CD4-positive, alpha-beta T cell treated with Interleukin-15 for 4 hours (primary cell): ENCODE results near the gene CFAP45.

ENCODE experiments used
- DNase-seq: peaks from one replicate; pipeline ENCODE4 v3.0.0-alpha.2; 2020; ENCODE audit warnings: low spot score

The CFAP45 gene

DNA sequence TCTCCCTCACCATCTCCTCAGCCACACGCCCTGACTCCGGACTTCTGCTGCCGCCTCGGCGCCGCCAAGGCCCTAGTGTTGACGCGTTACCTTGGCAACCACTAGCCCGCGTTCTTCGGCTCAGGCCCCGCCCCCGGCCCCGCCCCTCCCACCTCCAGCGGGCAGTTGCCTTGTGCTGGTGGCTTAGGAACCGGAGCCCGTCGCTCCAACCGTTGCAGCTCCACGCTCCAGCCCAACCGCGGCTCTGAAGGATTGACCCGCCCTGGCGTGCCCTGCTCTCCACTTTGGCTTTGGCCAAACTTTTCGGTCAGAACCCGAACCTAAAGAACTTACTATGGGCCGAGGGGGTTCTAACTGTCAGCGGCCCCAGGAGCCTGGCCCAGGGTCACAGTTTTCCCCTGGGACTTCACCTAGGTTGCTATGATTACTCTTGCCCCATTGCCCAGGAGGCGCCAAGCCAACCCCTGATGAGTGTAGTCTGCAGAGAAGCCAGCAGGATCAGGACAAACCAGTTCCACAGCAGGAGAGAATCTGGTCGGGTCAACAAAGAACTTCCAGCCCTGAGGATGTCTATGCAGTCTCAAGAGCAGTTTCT, at the start of gene CFAP45:
Gene CFAP45 (minus strand): TSS at position 80 of the 595 bp plus-strand sequence. CDS start 67 bp downstream, at position 13.
- DNase-seq = peak; percentile 37

GRCh38 chr1:159949123-159949522, 49.2 kb upstream of the CFAP45 start:
- DNase-seq = no peak

- no peak for DNase-seq
These were observed 48.0 kb upstream of the CFAP45 start for GRCh38 chr1:159947942-159948341.

DNA sequence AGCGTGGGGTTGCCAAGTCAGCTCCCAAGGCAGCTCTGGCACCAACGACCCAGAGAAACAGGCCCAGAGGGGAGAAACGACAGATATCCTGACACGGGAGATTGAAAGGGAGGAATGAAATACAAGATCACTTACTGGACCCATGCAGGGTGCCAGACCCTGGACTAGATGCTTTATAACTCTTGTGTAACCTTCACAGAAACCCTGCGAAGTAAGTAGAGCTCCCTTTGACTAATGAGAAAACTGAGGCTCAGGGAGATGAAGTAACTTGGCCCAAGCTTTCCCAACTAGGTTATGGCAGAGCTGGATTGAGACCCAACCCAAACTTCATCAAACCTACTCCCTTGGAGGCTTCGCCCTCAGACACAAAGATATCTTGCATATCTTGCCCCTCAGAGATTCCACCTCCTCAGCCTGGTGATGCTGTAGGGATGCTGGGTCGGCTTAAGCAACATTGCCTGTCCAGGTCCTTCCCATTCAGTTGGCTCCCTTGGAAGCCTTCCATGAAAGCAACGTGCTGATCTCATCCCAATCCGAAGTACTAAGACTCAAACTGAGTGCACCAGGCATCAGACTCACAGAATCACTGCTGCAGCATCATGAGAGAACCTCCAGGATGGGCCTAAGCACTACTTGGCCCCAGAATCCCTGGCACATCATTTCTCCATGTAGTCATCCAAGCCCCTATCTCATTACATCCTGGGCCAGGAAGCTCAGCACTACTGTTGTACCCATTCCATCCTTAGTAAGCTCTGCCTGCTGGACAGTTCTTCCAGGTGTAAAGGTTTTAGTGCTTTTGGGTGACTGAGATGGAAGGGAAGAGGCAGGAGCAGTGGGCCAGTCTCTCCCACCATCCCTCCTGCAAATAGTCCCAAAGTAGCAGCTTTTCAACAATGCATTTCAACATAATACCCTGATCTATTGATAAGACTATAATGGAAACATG, 46.5 kb upstream of the CFAP45 start:
- DNase-seq = no peak

- DNase-seq = peak; percentile 80
These were observed 45.7 kb upstream of the CFAP45 start, which contains the start of gene IGSF9 for GRCh38 chr1:159945483-159946241. IGSF9 (minus strand) TSS chr1:159945613; CDS start chr1:159943454, 2,159 bp downstream.

DNA sequence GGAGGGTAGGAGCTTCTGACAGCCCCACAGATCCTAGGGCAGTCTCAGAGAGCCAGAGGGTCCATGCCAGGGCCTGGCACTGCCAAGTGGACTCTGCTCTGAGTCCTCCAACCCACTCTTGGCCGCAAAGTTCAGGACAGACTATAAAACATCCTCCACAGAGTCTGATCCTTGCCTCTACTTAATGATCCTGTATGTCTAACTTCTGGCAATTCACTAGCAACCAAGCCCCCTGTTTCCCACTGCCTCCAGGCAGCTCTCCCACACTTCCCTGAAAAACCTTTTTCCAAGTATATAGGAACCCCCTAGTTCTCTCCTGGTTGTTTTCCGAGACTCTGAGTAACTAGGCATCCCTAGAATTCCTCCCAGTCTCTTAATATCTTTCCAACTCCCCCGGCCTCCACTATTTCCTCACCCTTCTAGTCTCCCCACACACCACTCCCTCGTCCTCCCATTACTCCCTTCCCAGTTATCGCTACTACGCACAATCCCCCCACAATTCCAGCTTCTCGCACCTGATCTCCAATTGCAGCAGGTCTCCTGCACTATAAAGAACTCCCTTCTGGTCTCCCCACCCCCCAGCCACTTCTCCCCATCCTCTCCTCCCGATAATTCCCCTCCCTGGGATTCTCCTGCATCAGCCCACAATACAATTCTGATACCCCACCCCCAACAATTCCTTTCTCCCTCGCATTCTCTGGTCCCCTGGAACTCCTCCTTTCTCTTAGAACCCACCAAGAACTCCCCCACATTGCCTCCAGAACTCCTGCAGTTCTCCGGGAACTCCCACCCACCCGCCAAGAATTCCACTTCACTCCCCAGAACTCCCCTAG, 44.9 kb upstream of the CFAP45 start:
- no peak for DNase-seq

DNA sequence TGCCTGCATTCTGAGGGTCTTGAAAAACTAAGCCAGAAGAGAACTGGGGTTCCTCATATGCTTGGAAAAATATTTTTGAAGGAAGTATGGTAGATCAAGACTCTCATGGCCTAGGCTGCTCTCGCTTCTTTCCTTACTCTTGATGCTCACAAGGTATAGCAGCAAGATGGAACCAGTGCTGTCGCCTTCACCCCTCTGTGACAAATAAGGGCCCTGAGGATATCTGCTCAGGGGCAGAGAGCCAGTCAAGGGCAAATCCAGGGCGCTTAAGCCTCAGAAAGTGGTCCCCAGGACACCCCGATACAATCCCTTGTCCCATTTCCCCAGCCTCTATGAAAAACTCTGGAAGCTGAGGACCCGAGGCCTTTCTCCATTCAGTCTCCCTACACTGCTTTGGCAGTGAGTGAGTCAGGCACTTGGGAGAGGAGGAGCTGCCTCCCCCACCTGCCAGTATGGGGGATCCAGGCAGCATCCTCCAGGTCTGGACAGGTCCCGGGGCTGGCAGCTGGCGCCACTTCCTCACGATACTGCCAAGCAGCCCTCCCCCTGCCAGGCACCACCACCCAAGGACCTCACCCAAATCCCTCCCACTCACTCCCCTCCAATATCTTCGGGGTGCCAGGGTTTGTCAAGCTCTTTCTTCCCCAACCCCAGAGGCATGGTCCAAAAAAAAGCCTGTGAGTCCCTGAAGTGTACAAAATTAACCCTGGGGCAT, 44.1 kb upstream of the CFAP45 start:
- no peak for DNase-seq

GRCh38 chr1:159943278-159943640, 43.3 kb upstream of the CFAP45 start:
- DNase-seq = no peak

- no peak for DNase-seq
These were observed 42.8 kb upstream of the CFAP45 start for GRCh38 chr1:159942632-159943277.

- DNase-seq = no peak
These were observed 41.9 kb upstream of the CFAP45 start for GRCh38 chr1:159941591-159942560.

DNA sequence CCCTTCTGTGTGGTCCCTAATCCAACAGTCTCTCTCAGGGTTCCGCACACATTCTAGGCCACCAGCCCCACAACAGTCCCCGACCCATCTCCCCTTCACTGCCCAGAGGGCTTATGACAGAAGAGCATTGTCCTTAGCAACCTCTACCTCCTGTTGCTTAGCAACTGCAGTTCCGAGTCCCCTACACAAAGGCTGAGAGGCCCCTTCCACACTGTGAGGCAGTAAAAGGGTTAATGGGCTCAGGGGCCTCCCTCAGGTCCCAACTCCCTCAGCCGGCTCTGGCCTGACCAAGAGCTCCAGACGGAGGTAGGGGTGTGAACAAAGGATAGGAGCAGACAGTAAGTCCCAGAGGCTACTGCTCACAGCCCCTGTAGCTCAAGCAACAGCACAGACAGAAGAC, 41.2 kb upstream of the CFAP45 start:
- DNase-seq = no peak

DNA sequence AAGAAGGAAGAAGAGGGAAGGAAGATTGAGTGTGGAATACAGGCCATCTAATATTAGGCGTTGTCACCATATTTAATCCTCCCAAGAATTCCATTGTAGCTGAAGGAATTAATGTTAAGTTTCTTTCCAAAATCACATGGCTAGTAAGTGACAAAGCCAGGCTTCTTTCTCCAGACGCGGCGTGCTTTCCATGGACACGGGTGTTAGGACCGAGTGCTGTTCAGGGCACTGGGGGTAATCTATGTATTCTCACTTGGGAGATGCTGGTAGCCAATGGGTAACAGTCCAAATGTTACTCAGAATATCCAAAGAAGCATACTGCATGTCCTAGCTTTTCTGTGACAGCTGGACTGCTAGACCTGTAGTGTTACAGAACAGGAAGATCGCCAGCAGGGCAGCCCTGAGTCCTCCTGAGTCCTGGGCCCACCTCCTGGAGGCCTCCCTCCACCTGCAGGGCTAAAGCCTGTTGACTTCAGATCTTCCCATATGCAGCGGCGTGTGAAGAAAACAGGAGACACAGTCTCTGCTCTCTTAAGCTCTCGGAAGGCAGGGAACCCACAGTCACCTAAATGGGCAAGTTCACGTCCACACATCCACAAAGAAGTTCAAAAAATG, 40.1 kb upstream of the CFAP45 start:
- no peak for DNase-seq

GRCh38 chr1:159939678-159940002, 39.7 kb upstream of the CFAP45 start:
- no peak for DNase-seq

- DNase-seq = no peak
These were observed 39.1 kb upstream of the CFAP45 start for GRCh38 chr1:159938905-159939677.

GRCh38 chr1:159938211-159938852, 38.4 kb upstream of the CFAP45 start:
- DNase-seq = no peak

- DNase-seq = no peak
These were observed 37.2 kb upstream of the CFAP45 start for GRCh38 chr1:159937054-159937750.

- peak; percentile 84 for DNase-seq
These were observed 36.4 kb upstream of the CFAP45 start for GRCh38 chr1:159936273-159936904.
